Measurements from ENCODE around the gene MUL1. TPM values are rescaled to one million over a fixed set of nuclear protein-coding genes. Genes with fewer than 3 reads are reported as not detected.

The MUL1 gene
- total and polyA plus RNA-seq, 2 of the 4 experiments (the other 2 are of a cell fraction): 20.7 to 21.1 TPM

DNA sequence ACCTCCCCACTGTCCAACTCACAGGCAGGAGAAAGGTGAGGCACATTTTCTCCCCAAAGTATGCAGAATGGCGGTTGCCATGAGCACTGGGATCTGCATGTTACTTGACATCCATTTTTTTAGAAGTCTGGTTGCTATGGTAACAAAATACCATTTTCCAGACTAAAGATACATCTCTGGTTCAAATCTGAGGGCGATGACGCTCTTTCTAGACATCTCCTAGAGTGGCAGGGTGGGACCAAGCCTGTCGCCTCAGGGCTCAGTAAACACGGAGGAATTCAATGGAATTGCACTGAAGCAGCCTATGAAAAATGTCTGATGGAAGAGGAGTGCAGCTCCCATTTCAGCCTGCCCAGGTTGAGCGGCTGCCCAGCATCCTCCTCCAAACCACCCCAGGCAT, 22.9 kb upstream of the MUL1 start:
- H3K56ac ChIP-seq (ENCODE audit: extremely low read depth, insufficient read depth, low read length): no peak overlapping the region
- no peaks in the 10 kb centered on the region for H4K20me1 ChIP-seq (ENCODE audit: insufficient read depth, low read length)
- peaks cover 75% of the 10 kb centered on the region for H3K27me3 ChIP-seq (ENCODE audit: control insufficient read depth, insufficient read depth, low read length)
- H3K27ac ChIP-seq (ENCODE audit: insufficient read depth, low read length): no peak overlapping the region
- intact Hi-C loops (cut with micrococcal nuclease): no loop called here
- H4K8ac ChIP-seq (ENCODE audit: low read depth in 2 of 2, low read length in 2 of 2): no peak overlapping the region
- ChIA-PET CTCF (no interaction called here), POLR2A (ENCODE audit: unreplicated experiment) (no interaction called here)
- WGBS, 2 experiments (ENCODE audit: extremely low coverage in 2 of 2, insufficient read length in 1 of 2): no CpG with 5 or more reads among the region's 6 CpGs
- H3K9ac ChIP-seq (ENCODE audit: low read depth, low read length): no peak overlapping the region
- TF ChIP-seq CEBPB (IDR thresholded peaks at IDR 0.05; ENCODE audit: low read depth, low read length): no peak
- TF ChIP-seq ELK1 (IDR thresholded peaks at IDR 0.05; ENCODE audit: borderline replicate concordance, low read depth, low read length): no peak
- no peak for TF ChIP-seq RCOR1 (IDR thresholded peaks at IDR 0.05; ENCODE audit: insufficient replicate concordance, low read length)
- no peak for TF ChIP-seq CHD1 (IDR thresholded peaks at IDR 0.05; ENCODE audit: low read depth, low read length)
- no peak for TF ChIP-seq SMC3 (IDR thresholded peaks at IDR 0.05; ENCODE audit: low read depth, low read length)
- TF ChIP-seq NFE2L2 (IDR thresholded peaks at IDR 0.05; ENCODE audit: low read depth, low read length): no peak
- TF ChIP-seq RFX5 (IDR thresholded peaks at IDR 0.05; ENCODE audit: low read depth, low read length): no peak
- no peak for TF ChIP-seq MAFK (IDR thresholded peaks at IDR 0.05; ENCODE audit: low read depth, low read length)
- TF ChIP-seq MXI1 (IDR thresholded peaks at IDR 0.05; ENCODE audit: borderline replicate concordance, low read depth, low read length): no peak
- TF ChIP-seq CTCF (conservative IDR thresholded peaks at IDR 0.05; ENCODE audit: low read depth, low read length): no peak
- TF ChIP-seq POLR2A (IDR thresholded peaks at IDR 0.05; ENCODE audit: low read depth, low read length): no peak
- TF ChIP-seq BHLHE40 (IDR thresholded peaks at IDR 0.05; ENCODE audit: low read depth, low read length): no peak
- no peak for TF ChIP-seq FOS (IDR thresholded peaks at IDR 0.05; ENCODE audit: low read depth, low read length)
- TF ChIP-seq, protein P1, sequence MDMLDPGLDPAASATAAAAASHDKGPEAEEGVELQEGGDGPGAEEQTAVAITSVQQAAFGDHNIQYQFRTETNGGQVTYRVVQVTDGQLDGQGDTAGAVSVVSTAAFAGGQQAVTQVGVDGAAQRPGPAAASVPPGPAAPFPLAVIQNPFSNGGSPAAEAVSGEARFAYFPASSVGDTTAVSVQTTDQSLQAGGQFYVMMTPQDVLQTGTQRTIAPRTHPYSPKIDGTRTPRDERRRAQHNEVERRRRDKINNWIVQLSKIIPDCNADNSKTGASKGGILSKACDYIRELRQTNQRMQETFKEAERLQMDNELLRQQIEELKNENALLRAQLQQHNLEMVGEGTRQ (IDR thresholded peaks at IDR 0.05; ENCODE audit: low read depth, low read length): no peak
- no peak for TF ChIP-seq RAD21 (IDR thresholded peaks at IDR 0.05; ENCODE audit: low read length)
- no peak for TF ChIP-seq MAZ (IDR thresholded peaks at IDR 0.05; ENCODE audit: borderline replicate concordance, low read depth, low read length)
- ATAC-seq (ENCODE audit: low read depth) (no peak), DNase-seq (no peak)
- in situ Hi-C loops (cut with MboI; ENCODE audit: low sequenced_read_pairs): loop anchor here (25.0 kb wide), 1 partner anchor 681 kb away; no protein-coding TSS in a partner anchor
- no peak overlapping the region for H2BK120ac ChIP-seq (ENCODE audit: low read depth, low read length)
- no peak overlapping the region for H4K91ac ChIP-seq (ENCODE audit: insufficient read depth, low read depth, low read length)
- H3K4me3 ChIP-seq (ENCODE audit: insufficient read depth, low read depth, low read length): no peak overlapping the region
- no peak overlapping the region for H2BK15ac ChIP-seq (ENCODE audit: low read depth, low read length)
- no peaks in the 10 kb centered on the region for H3K79me1 ChIP-seq (ENCODE audit: low read depth in 1 of 2, low read length in 2 of 2)
- no peaks in the 10 kb centered on the region for H3K4me1 ChIP-seq (ENCODE audit: control insufficient read depth, insufficient read depth, low read length)
- dilution Hi-C loops (cut with HindIII; ENCODE audit: low sequenced_read_pairs, unreplicated experiment): no loop called here
- no peak overlapping the region for H2AFZ ChIP-seq (replicated peaks; ENCODE audit: low read length, poor library complexity)
- no peaks in the 10 kb centered on the region for H3K36me3 ChIP-seq (ENCODE audit: control insufficient read depth, insufficient read depth, low read length)
- no peak overlapping the region for H3K18ac ChIP-seq (ENCODE audit: low read depth, low read length)
- H3K4me2 ChIP-seq (ENCODE audit: low read depth, low read length): no peak overlapping the region
- no peak overlapping the region for H3K4ac ChIP-seq (ENCODE audit: low read depth, low read length)
- no peak overlapping the region for H3K14ac ChIP-seq (replicated peaks; ENCODE audit: low read depth, low read length)
- no peak overlapping the region for H2AK9ac ChIP-seq (replicated peaks; ENCODE audit: low read depth, low read length, poor library complexity)
- BruUV-seq (replicated peaks): no TSS peak
- H2BK5ac ChIP-seq (ENCODE audit: low read depth, low read length, poor library complexity, severe bottlenecking): no peak overlapping the region
- peaks cover 5% of the 10 kb centered on the region; the same call in 1 of the 2 replicates for H3K9me3 ChIP-seq (ENCODE audit: control insufficient read depth, insufficient read depth, low read length)
- H4K5ac ChIP-seq (ENCODE audit: low read depth, low read length): no peak overlapping the region
- H3K23ac ChIP-seq (ENCODE audit: low read depth, low read length): no peak overlapping the region
- H3K9me1 ChIP-seq (ENCODE audit: insufficient read depth, low read length): no peaks in the 10 kb centered on the region; the same call in 1 of the 2 replicates
- no peak overlapping the region for H2BK20ac ChIP-seq (ENCODE audit: low read depth, low read length)
- H2AK5ac ChIP-seq (ENCODE audit: low read depth, low read length): no peak overlapping the region

All from IMR-90 (cell line).